Aorta (tissue), 5 donors: ENCODE results near the gene SH3TC1. TPM values are rescaled to one million over a fixed set of nuclear protein-coding genes. Genes with fewer than 3 reads are reported as not detected.

Experiments
- ATAC-seq: fragments of 200-7000 bp; cut with Tn5 transposase; one replicate; pipeline ENCODE4 v1.9.1; 2022; ENCODE audit warnings: moderate library complexity; ENCODE audit not compliant: low FRiP score
- DNase-seq, 2 donors: peaks; one replicate each; pipeline ENCODE4 v3.0.0-alpha.2; 2020
- H3K27ac ChIP-seq, 2 donors: one replicate each; pipeline ENCODE4 v1.5.1; 2013; ENCODE audit warnings: low read length in 2 of 2, mild to moderate bottlenecking in 2 of 2, moderate library complexity in 2 of 2, control low read depth in 1 of 2, inconsistent platforms in 1 of 2, low read depth in 1 of 2
- H3K27me3 ChIP-seq, 2 donors: one replicate each; pipeline ENCODE4 v1.6.1; 2013; ENCODE audit warnings: control low read depth in 1 of 2, low read length in 1 of 2, mild to moderate bottlenecking in 1 of 2, moderate library complexity in 1 of 2; ENCODE audit not compliant: insufficient read depth in 2 of 2, control insufficient read depth in 1 of 2
- H3K36me3 ChIP-seq, 2 donors: one replicate each; pipeline ENCODE4 v1.6.1; 2013; ENCODE audit warnings: control low read depth in 1 of 2, low read length in 1 of 2, mild to moderate bottlenecking in 1 of 2; ENCODE audit not compliant: insufficient read depth in 2 of 2, control insufficient read depth in 1 of 2
- H3K4me1 ChIP-seq, 2 donors: one replicate each; pipeline ENCODE4 v1.6.1; 2013; ENCODE audit warnings: low read length in 2 of 2, control low read depth in 1 of 2, mild to moderate bottlenecking in 1 of 2, moderate library complexity in 1 of 2; ENCODE audit not compliant: insufficient read depth in 2 of 2, control insufficient read depth in 1 of 2
- H3K4me3 ChIP-seq, 2 donors: one replicate each; pipeline ENCODE4 v1.5.1; 2013; ENCODE audit warnings: low read length in 2 of 2, control low read depth in 1 of 2, mild to moderate bottlenecking in 1 of 2
- H3K9me3 ChIP-seq: one replicate; pipeline ENCODE4 v1.6.1; 2013; ENCODE audit warnings: mild to moderate bottlenecking, low read length; ENCODE audit not compliant: control insufficient read depth
- WGBS, 2 donors: extraction: QIAGEN DNeasy Blood & Tissue Kit; methylation state at CpG; one replicate each; pipeline ENCODE4 v1.1.7; 2013; 5-methylcytosine and 5-hydroxymethylcytosine counted together
- intact Hi-C, 2 donors: fragments of 100-400 bp; cut with DNase I; formaldehyde crosslinking; loops; one replicate each; pipeline versions ENCODE4 v1.14.2 to v1.15.0; 2022
- polyA plus RNA-seq, 2 donors: library from polyadenylated mRNA; stranded (reverse); fragments of 200-250 nt; gene quantifications; one replicate each; pipeline ENCODE4 v1.2.3, GENCODE V29; 2013
- total RNA-seq, 2 donors: library from RNA; stranded (reverse); fragmentation: NEBNext Ultra II Directional; extraction: Animal tissue kit (Norgen Biotek cat#: 25700); gene quantifications; one replicate each; pipeline ENCODE4 v1.2.1, GENCODE V29; 2021
- donor health status: healthy with polysubstance abuse.
- donor health status: Bipolar disorder and iron deficiency.
- donor health status: DM: no; HTN: no; CAD: no.
- donor health status: DM: no; HTN: no; CAD: no.
- donor health status: DM: yes; HTN: yes; CAD: no.

Gene SH3TC1
- total and polyA plus RNA-seq, 4 donors = 3.4 to 58.9 (median 21.7) TPM

DNA sequence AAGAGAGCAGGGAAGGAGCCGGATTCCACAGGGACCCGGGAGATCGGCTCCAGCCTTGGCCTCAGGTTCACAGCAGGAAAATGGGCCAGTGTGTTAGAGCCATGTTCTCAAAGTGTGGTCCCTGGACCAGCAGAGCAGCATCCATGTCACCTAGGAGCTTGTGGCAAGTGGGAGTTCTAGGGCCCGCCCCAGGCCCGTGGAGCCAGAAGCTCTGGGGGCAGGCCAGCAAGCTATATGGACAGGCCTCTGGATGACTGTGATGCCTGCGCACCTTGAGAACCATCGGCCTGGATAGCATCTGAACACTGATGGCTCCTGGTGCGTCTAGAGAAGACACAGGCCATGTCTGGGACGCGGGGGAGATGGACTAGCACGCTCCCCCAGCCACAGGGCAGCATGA lies 33.7 kb downstream of the SH3TC1 start:
- Histone ChIP-seq H3K27ac (no peak overlapping the region), H3K9me3 (no peaks in the 10 kb centered on the region), H3K4me1 (no peaks in the 10 kb centered on the region), H3K36me3 (no peaks in the 10 kb centered on the region), H3K27me3 (no peaks in the 10 kb centered on the region), H3K4me3 (no peak overlapping the region)
- 96% methylated on average over 11 of the region's 11 CpGs for WGBS, 2 donors
- intact Hi-C loops = no loop called here
- DNase-seq (no peak), ATAC-seq (no peak)

DNA sequence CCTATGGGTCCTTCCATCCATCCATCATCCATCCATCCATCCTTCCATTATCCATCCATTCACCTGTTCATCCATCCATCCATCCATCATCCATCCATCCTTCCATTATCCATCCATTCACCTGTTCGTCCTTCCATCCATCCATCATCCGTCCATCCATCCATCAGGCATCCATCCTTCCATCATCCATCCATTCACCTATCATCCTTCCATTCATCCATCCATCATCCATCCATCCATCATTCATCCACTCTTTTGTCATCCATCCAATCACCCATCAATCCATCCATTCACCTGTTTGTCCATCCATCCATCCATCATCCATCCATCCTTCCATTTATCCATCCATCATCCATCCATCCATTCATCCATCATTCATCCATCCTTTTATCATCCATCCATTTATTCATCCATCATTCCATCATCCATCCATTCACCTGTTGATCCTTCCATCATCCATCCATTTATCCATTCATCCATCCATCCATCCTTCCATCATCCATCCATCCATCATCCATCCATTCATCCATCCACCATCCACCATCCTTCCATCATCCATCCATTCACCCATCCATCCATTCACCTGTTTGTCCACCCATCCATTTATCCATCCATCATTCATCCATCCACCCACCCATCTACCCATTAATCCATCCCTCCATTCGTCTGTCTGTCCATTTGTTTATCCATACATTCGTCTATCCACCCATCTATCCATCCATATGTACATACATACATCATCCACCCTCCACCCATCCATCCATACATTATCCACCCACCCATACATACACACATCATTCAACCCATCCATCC lies 34.8 kb downstream of the SH3TC1 start:
- Histone ChIP-seq H3K4me3 (no peak overlapping the region), H3K9me3 (no peaks in the 10 kb centered on the region), H3K36me3 (no peaks in the 10 kb centered on the region), H3K27ac (no peak overlapping the region), H3K4me1 (no peaks in the 10 kb centered on the region), H3K27me3 (no peaks in the 10 kb centered on the region)
- no peak for DNase-seq
- no peak for ATAC-seq
- intact Hi-C loops = no loop called here
- WGBS, 2 donors = 93 to 95% methylated on average over 4 of the region's 4 CpGs

DNA sequence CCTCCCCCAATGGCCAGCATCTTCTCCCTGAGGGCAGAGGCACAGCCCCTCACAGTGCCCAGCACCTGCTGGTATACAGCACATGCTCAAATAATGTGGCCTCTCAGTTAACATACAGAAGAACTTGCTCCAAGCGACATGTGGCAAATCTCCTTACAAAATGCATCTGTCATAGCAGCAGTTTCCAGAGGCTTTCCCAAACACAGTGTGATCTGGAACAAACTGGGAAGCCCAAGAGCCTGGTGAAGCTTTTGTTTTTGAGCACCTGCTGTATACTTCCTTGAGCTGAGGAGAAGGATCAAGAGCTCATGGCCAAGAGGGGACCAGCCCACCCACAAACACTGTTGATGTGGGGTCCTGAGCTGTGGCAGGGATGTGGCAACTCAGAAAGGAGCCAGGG lies 35.6 kb downstream of the SH3TC1 start:
- 92 to 96% methylated on average over 1 of the region's 1 CpG for WGBS, 2 donors
- intact Hi-C loops = loop anchor here in 1 of 2 donors (5.0 kb wide), 1 partner anchor 57 kb away; no protein-coding TSS in a partner anchor
- Histone ChIP-seq H3K27me3 (no peaks in the 10 kb centered on the region), H3K27ac (no peak overlapping the region), H3K4me1 (no peaks in the 10 kb centered on the region), H3K4me3 (no peak overlapping the region), H3K9me3 (no peaks in the 10 kb centered on the region), H3K36me3 (no peaks in the 10 kb centered on the region)
- DNase-seq = no peak
- no peak for ATAC-seq

DNA sequence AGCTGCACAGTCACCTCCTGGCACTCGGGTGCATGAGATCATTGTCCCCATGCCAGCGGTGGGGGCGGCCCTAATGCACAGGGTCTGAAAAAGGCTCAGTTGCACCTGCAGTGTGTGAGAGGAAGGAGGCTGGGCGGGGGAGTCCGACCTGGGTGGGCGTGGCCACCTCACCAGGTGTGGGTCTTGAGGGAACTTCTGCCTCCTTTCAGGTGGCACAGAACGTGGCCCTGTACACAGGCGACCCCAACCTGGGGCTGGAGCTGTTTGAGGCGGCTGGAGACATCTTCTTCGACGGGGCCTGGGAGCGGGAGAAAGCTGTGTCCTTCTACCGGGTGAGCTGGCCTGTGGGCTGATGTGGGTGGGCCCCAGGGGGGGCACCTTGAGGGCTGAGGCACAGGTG lies 36.1 kb downstream of the SH3TC1 start:
- Histone ChIP-seq H3K9me3 (no peaks in the 10 kb centered on the region), H3K4me1 (no peaks in the 10 kb centered on the region), H3K27ac (no peak overlapping the region), H3K4me3 (no peak overlapping the region), H3K36me3 (no peaks in the 10 kb centered on the region), H3K27me3 (no peaks in the 10 kb centered on the region)
- DNase-seq (no peak), ATAC-seq (no peak)
- intact Hi-C loops = loop anchor here in 1 of 2 donors (5.0 kb wide), 1 partner anchor 58 kb away; no protein-coding TSS in a partner anchor
- 80 to 83% methylated on average over 12 to 13 of the region's 13 CpGs for WGBS, 2 donors

DNA sequence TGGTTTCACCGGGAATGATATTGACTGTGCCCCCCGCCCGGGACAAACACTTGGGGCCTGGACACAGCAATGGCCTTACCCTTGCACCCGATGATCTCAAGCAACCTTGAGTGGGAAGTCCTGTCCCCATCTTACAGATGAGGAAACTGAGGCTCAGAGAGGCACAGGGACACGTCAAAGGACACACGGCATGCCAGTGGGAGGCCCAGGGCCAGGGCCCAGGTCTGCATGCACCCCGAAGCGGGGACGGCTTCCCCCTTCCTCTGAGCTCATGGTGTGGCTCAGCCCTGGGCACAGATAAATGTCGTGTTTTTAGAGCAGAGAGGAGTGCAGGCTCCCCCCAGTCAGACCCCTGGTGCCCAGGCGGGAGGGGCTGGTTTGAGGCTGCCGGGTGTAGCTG lies 36.6 kb downstream of the SH3TC1 start:
- Histone ChIP-seq H3K4me1 (no peaks in the 10 kb centered on the region), H3K4me3 (no peak overlapping the region), H3K27ac (no peak overlapping the region), H3K27me3 (no peaks in the 10 kb centered on the region), H3K36me3 (no peaks in the 10 kb centered on the region), H3K9me3 (no peaks in the 10 kb centered on the region)
- WGBS, 2 donors = 95 to 96% methylated on average over 12 of the region's 12 CpGs
- intact Hi-C loops = loop anchor here in 1 of 2 donors (5.0 kb wide), 1 partner anchor 58 kb away; no protein-coding TSS in a partner anchor
- DNase-seq (no peak), ATAC-seq (no peak)

DNA sequence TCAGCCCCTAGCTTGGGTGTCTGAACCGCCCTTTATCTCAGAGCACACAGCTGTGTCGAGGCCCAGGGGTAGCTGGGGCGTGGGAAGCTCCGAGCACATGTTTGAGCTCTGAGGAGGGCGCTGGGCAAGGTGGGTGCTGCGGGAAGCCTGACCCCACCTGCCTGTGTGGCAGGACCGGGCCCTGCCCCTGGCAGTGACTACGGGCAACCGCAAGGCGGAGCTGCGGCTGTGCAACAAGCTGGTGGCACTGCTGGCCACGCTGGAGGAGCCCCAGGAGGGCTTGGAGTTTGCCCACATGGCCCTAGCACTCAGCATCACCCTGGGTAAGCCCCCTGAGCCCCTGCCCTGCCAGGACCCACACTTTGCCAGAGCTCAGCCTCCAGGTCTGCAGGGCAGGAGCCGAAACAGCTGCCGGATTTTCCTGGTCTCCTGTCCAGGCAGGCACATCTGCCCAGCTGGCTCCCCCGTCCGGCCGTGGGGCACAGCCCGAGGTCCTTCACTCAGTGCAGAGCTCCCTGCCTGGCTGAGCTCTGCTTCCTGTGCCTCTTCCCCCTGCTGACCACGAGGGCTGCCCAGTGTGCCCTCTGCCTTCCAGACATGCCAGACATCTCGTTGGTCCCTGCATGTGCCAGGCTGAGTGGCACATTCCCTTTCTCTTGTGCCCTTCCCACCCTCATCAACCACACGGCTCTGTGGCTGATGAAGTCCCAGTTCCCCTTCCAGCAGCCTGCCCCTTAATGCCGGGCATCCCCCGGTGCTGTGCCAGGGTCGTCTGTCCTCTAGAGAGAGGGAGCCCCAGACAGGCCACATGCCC lies 37.2 kb downstream of the SH3TC1 start:
- Histone ChIP-seq H3K27me3 (no peaks in the 10 kb centered on the region), H3K9me3 (no peaks in the 10 kb centered on the region), H3K4me3 (no peak overlapping the region), H3K36me3 (no peaks in the 10 kb centered on the region), H3K4me1 (no peaks in the 10 kb centered on the region), H3K27ac (no peak overlapping the region)
- intact Hi-C loops = loop anchor here in 1 of 2 donors (5.0 kb wide), 1 partner anchor 59 kb away; no protein-coding TSS in a partner anchor
- ATAC-seq = no peak
- DNase-seq = no peak
- WGBS, 2 donors = 89 to 91% methylated on average over 24 of the region's 24 CpGs

DNA sequence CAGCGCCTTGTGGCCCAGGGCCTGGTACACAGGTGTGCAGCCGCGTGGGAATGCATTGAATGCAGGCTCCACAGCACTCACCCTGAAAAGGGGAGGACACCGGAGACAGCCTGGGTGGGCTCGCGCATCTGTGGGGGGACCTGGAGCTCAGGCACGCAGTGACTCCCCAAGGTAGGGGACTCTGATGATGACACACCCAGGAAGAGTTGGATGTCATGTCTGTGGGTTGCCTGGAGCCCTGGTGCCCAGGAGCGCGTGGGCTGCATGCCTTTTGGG lies 37.8 kb downstream of the SH3TC1 start:
- H3K4me1 ChIP-seq = no peaks in the 10 kb centered on the region
- no peaks in the 10 kb centered on the region for H3K9me3 ChIP-seq
- no peaks in the 10 kb centered on the region for H3K27me3 ChIP-seq
- H3K27ac ChIP-seq = no peak overlapping the region
- WGBS, 2 donors = 96% methylated on average over 9 of the region's 9 CpGs
- ATAC-seq (no peak), DNase-seq (no peak)
- intact Hi-C loops = loop anchor here in 1 of 2 donors (5.0 kb wide), 1 partner anchor 60 kb away; no protein-coding TSS in a partner anchor
- H3K4me3 ChIP-seq = no peak overlapping the region
- H3K36me3 ChIP-seq = no peaks in the 10 kb centered on the region

DNA sequence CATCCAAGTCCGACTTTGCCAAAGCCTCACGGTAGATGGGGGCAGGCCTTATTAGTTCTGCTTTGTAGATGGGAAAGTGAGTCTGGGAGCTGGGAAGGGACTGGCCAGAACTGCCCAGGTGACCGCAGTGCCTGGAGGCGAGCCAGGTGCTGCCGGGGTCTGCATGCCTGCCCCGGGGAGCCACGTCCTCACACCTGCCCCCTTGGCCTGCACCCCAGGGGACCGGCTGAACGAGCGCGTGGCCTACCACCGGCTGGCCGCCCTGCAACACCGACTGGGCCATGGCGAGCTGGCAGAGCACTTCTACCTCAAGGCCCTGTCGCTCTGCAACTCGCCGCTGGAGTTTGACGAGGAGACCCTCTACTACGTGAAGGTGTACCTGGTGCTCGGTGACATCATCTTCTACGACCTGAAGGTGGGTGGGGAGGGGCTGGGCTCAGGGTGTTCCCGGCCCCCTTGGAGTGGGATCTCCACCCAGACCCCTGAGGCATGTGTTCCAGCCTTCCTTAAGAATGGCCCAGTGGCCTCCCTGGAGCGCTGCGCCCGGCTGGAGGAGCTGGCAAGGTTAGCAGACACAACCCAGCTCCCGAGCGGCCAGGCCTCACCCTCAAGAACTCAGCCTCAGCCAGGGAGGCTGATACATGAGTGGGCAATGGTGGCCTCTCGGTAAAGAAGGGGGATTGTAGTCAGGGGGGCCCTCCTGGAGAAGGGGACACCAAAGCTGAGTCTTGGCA lies 38.3 kb downstream of the SH3TC1 start:
- Histone ChIP-seq H3K9me3 (no peaks in the 10 kb centered on the region), H3K4me3 (no peak overlapping the region), H3K27me3 (no peaks in the 10 kb centered on the region), H3K27ac (no peak overlapping the region), H3K4me1 (no peaks in the 10 kb centered on the region), H3K36me3 (no peaks in the 10 kb centered on the region)
- 93 to 95% methylated on average over 29 of the region's 29 CpGs for WGBS, 2 donors
- ATAC-seq (no peak), DNase-seq (no peak)
- intact Hi-C loops = loop anchor here in 1 of 2 donors (5.0 kb wide), 1 partner anchor 60 kb away; no protein-coding TSS in a partner anchor
